ENCODE results near the gene CSTPP1.

The CSTPP1 gene

GRCh38 chr11:46978005-46978491 is 41.5 kb downstream of the CSTPP1 start:
- DNase-seq (ENCODE audit: low read depth in 1 of 2, low spot score in 1 of 2): no peak
- TF ChIP-seq CTCF (IDR thresholded peaks at IDR 0.05; ENCODE audit: insufficient read depth, low read length) (no peak), POLR2AphosphoS5 (IDR thresholded peaks at IDR 0.05; ENCODE audit: low read depth) (no peak), GABPA (IDR thresholded peaks at IDR 0.05; ENCODE audit: low read depth) (no peak), REST (IDR thresholded peaks at IDR 0.05; ENCODE audit: insufficient replicate concordance, low read depth) (no peak), SPI1 (IDR thresholded peaks at IDR 0.05; ENCODE audit: borderline replicate concordance, low read depth) (no peak)
- Histone ChIP-seq H3K27me3 (ENCODE audit: insufficient read depth, poor library complexity, severe bottlenecking) (no peaks in the 10 kb centered on the region), H3K27ac (replicated peaks) (no peak overlapping the region), H3K4me3 (replicated peaks; ENCODE audit: insufficient read depth, low read length) (no peak overlapping the region)

- TF ChIP-seq GABPA (IDR thresholded peaks at IDR 0.05; ENCODE audit: low read depth) (no peak), POLR2AphosphoS5 (IDR thresholded peaks at IDR 0.05; ENCODE audit: low read depth) (no peak), SPI1 (IDR thresholded peaks at IDR 0.05; ENCODE audit: borderline replicate concordance, low read depth) (no peak), CTCF (IDR thresholded peaks at IDR 0.05; ENCODE audit: insufficient read depth, low read length) (no peak), REST (IDR thresholded peaks at IDR 0.05; ENCODE audit: insufficient replicate concordance, low read depth) (no peak)
- no peak for DNase-seq (ENCODE audit: low read depth in 1 of 2, low spot score in 1 of 2)
- H3K27ac ChIP-seq (replicated peaks): no peak overlapping the region
- H3K27me3 ChIP-seq (ENCODE audit: insufficient read depth, poor library complexity, severe bottlenecking): no peaks in the 10 kb centered on the region
- no peak overlapping the region for H3K4me3 ChIP-seq (replicated peaks; ENCODE audit: insufficient read depth, low read length)
Measured at GRCh38 chr11:46979358-46979757, 42.8 kb downstream of the CSTPP1 start.

GRCh38 chr11:46981436-46981835 is 44.9 kb downstream of the CSTPP1 start:
- no peak for DNase-seq (ENCODE audit: low read depth in 1 of 2, low spot score in 1 of 2)
- no peak overlapping the region for H3K4me3 ChIP-seq (replicated peaks; ENCODE audit: insufficient read depth, low read length)
- H3K27ac ChIP-seq (replicated peaks): no peak overlapping the region
- TF ChIP-seq REST (IDR thresholded peaks at IDR 0.05; ENCODE audit: insufficient replicate concordance, low read depth) (no peak), GABPA (IDR thresholded peaks at IDR 0.05; ENCODE audit: low read depth) (no peak), CTCF (IDR thresholded peaks at IDR 0.05; ENCODE audit: insufficient read depth, low read length) (no peak), SPI1 (IDR thresholded peaks at IDR 0.05; ENCODE audit: borderline replicate concordance, low read depth) (no peak), POLR2AphosphoS5 (IDR thresholded peaks at IDR 0.05; ENCODE audit: low read depth) (no peak)
- no peaks in the 10 kb centered on the region for H3K27me3 ChIP-seq (ENCODE audit: insufficient read depth, poor library complexity, severe bottlenecking)

Data from HL-60 (cell line).